H9 (cell line): ENCODE measurements around the gene CXCL13. TPM values are rescaled to one million over a fixed set of nuclear protein-coding genes. Genes with fewer than 3 reads are reported as not detected.

ENCODE experiments used
- DNase-seq: peaks from one replicate; pipeline ENCODE4 v3.0.0-alpha.2; 2017
- H2AFZ ChIP-seq: one replicate; pipeline ENCODE4 v1.6.1; 2013; ENCODE audit warnings: mild to moderate bottlenecking, low read length, control low read depth, moderate library complexity
- H2AK5ac ChIP-seq: 2 replicates; pipeline ENCODE4 v1.6.1; 2013; ENCODE audit warnings: low read length, control low read depth, mixed read lengths; ENCODE audit not compliant: insufficient read length
- H2BK120ac ChIP-seq: one replicate; pipeline ENCODE4 v1.6.1; 2013; ENCODE audit warnings: low read depth, mild to moderate bottlenecking, low read length, control low read depth, inconsistent platforms; ENCODE audit not compliant: poor library complexity, severe bottlenecking
- H2BK12ac ChIP-seq: 2 replicates; pipeline ENCODE4 v1.6.1; 2013; ENCODE audit warnings: low read length, control low read depth, mixed read lengths, low read depth; ENCODE audit not compliant: insufficient read length
- H2BK15ac ChIP-seq: 2 replicates; pipeline ENCODE4 v1.6.1; 2013; ENCODE audit warnings: low read depth, low read length, control low read depth
- H2BK20ac ChIP-seq: one replicate; pipeline ENCODE4 v1.6.1; 2013; ENCODE audit warnings: low read depth, mild to moderate bottlenecking, low read length, control low read depth, inconsistent platforms; ENCODE audit not compliant: poor library complexity, severe bottlenecking
- H2BK5ac ChIP-seq: 2 replicates; pipeline ENCODE4 v1.6.1; 2013; ENCODE audit warnings: low read length, control low read depth, mixed read lengths; ENCODE audit not compliant: insufficient read length
- H3K14ac ChIP-seq: 2 replicates; pipeline ENCODE4 v1.6.1; 2013; ENCODE audit warnings: low read length, control low read depth; ENCODE audit not compliant: insufficient read depth
- H3K18ac ChIP-seq: 2 replicates; pipeline ENCODE4 v1.6.1; 2013; ENCODE audit warnings: low read depth, mild to moderate bottlenecking, mixed read lengths, low read length, control low read depth; ENCODE audit not compliant: insufficient read length
- H3K23ac ChIP-seq: 2 replicates; pipeline ENCODE4 v1.6.1; 2013; ENCODE audit warnings: low read length, control low read depth, mixed read lengths, low read depth; ENCODE audit not compliant: insufficient read length
- H3K23me2 ChIP-seq: 2 replicates; pipeline ENCODE4 v1.6.1; 2013; ENCODE audit warnings: low read depth, mild to moderate bottlenecking, mixed read lengths, low read length, control low read depth; ENCODE audit not compliant: insufficient read length, poor library complexity, severe bottlenecking
- H3K27ac ChIP-seq: 2 replicates; pipeline ENCODE4 v1.5.1; 2013; ENCODE audit warnings: low read length, control low read depth, mixed read lengths, low read depth; ENCODE audit not compliant: insufficient read length
- H3K27me3 ChIP-seq: 2 replicates; pipeline ENCODE4 v1.6.1; 2013; ENCODE audit warnings: low read length, control low read depth, inconsistent platforms; ENCODE audit not compliant: insufficient read depth
- H3K4ac ChIP-seq: 2 replicates; pipeline ENCODE4 v1.6.1; 2013; ENCODE audit warnings: low read depth, mild to moderate bottlenecking, control low read depth, inconsistent platforms, low read length, moderate library complexity
- H3K4me1 ChIP-seq: 2 replicates; pipeline ENCODE4 v1.6.1; 2013; ENCODE audit warnings: low read length, control low read depth, inconsistent platforms; ENCODE audit not compliant: insufficient read depth
- H3K4me2 ChIP-seq: 2 replicates; pipeline ENCODE4 v1.6.1; 2013; ENCODE audit warnings: low read length, control low read depth, mixed read lengths; ENCODE audit not compliant: insufficient read length, insufficient read depth
- H3K56ac ChIP-seq: 2 replicates; pipeline ENCODE4 v1.6.1; 2013; ENCODE audit warnings: low read depth, mild to moderate bottlenecking, mixed read lengths, low read length, control low read depth; ENCODE audit not compliant: insufficient read length
- H3K79me1 ChIP-seq: 2 replicates; pipeline ENCODE4 v1.6.1; 2013; ENCODE audit warnings: low read depth, mild to moderate bottlenecking, moderate library complexity, low read length, control low read depth, inconsistent platforms; ENCODE audit not compliant: insufficient read depth, poor library complexity, severe bottlenecking
- H3K79me2 ChIP-seq: 2 replicates; pipeline ENCODE4 v1.6.1; 2013; ENCODE audit warnings: low read length, control low read depth, inconsistent platforms; ENCODE audit not compliant: insufficient read depth
- H3K9ac ChIP-seq: 2 replicates; pipeline ENCODE4 v1.6.1; 2013; ENCODE audit warnings: low read length, control low read depth, mixed read lengths; ENCODE audit not compliant: insufficient read length; ENCODE audit errors: extremely low read depth
- H3K9me3 ChIP-seq: one replicate; pipeline ENCODE4 v1.6.1; 2013; ENCODE audit warnings: low read depth, low read length, inconsistent platforms; ENCODE audit not compliant: control insufficient read depth
- H3T11ph ChIP-seq: one replicate; pipeline ENCODE4 v1.6.1; 2013; ENCODE audit warnings: mild to moderate bottlenecking, low read length, control low read depth, inconsistent platforms
- H4K20me1 ChIP-seq: one replicate; pipeline ENCODE4 v1.6.1; 2013; ENCODE audit not compliant: control insufficient read depth, insufficient read length, insufficient read depth
- H4K5ac ChIP-seq: 2 replicates; pipeline ENCODE4 v1.6.1; 2013; ENCODE audit warnings: low read depth, mild to moderate bottlenecking, mixed read lengths, low read length, control low read depth; ENCODE audit not compliant: insufficient read length
- H4K8ac ChIP-seq: replicated peaks from 2 replicates; pipeline ENCODE4 v1.6.1; 2013; ENCODE audit warnings: low read length, control low read depth, mixed read lengths, low read depth; ENCODE audit not compliant: insufficient read length
- H4K91ac ChIP-seq: 2 replicates; pipeline ENCODE4 v1.6.1; 2013; ENCODE audit warnings: low read depth, mild to moderate bottlenecking, moderate library complexity, mixed read lengths, low read length, control low read depth; ENCODE audit not compliant: insufficient read length
- H3K27ac Mint-ChIP-seq, 3 experiments: 2 replicates in 2 of 3; 3 replicates in 1 of 3; pipeline ENCODE4 v1.8.0; 2020 to 2021; ENCODE audit warnings: mixed read lengths in 3 of 3, mild to moderate bottlenecking in 1 of 3, moderate library complexity in 1 of 3
- H3K27me3 Mint-ChIP-seq: 2 replicates; pipeline ENCODE4 v1.8.0; 2021; ENCODE audit warnings: low read depth, mild to moderate bottlenecking, moderate library complexity, mixed read lengths
- H3K36me3 Mint-ChIP-seq, 3 experiments: 2 replicates in 2 of 3; 3 replicates in 1 of 3; pipeline ENCODE4 v1.8.0; 2020 to 2021; ENCODE audit warnings: low read depth in 3 of 3, mixed read lengths in 3 of 3; ENCODE audit not compliant: insufficient read depth in 1 of 3
- H3K4me1 Mint-ChIP-seq, 2 experiments: 2 replicates each; pipeline ENCODE4 v1.8.0; 2020; ENCODE audit warnings: mixed read lengths in 2 of 2
- H3K4me3 Mint-ChIP-seq, 2 experiments: 2 replicates in 1 of 2; 3 replicates in 1 of 2; pipeline ENCODE4 v1.8.0; 2020 to 2021; ENCODE audit warnings: mild to moderate bottlenecking in 2 of 2, mixed read lengths in 2 of 2, moderate library complexity in 1 of 2
- H3K9me3 Mint-ChIP-seq, 2 experiments: 2 replicates in 1 of 2; 3 replicates in 1 of 2; pipeline ENCODE4 v1.8.0; 2020; ENCODE audit warnings: mild to moderate bottlenecking in 2 of 2, mixed read lengths in 2 of 2, moderate library complexity in 1 of 2
- WGBS: extraction: QIAGEN DNeasy Blood & Tissue Kit; methylation state at CpG from one replicate; pipeline ENCODE4 v1.1.7; 2013; ENCODE audit warnings: missing lambda C conversion rate, low lambda C conversion rate, mixed read lengths; ENCODE audit not compliant: insufficient read length; ENCODE audit errors: extremely low coverage; 5-methylcytosine and 5-hydroxymethylcytosine counted together
- total RNA-seq: library from RNA; stranded (reverse); gene quantifications from 2 replicates; pipeline ENCODE4 v1.2.1, GENCODE V29; 2021
- TF ChIP-seq, protein P1 (sequence below): fragments of 200-600 bp; sonication (generic); conservative IDR thresholded peaks from 3 replicates; pipeline ENCODE4 v1.8.0; 2021; ENCODE audit warnings: antibody characterized with exemption, mild to moderate bottlenecking

Gene CXCL13
- total RNA-seq, 1 experiment from 2014 or later = not detected

DNA sequence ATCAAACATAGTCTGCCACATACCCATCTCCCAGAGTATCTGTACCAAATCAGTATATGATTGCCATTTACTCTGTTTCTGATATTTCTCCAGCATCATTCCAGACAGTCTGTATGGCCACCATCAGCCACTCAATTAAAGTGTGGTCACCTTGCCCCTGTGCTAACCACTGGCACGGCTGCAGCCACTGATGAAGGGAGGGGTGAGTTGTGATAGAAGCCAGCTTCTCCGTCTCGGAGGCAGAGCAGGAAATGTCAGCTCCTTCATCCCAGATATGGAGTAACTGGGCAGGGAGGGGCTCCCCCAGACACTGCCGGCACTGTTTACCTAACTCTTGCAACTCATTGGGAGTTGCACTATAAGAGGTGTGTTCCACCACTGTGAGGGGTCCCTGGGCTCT is 30.3 kb downstream of the CXCL13 start:
- Histone ChIP-seq H3K9me3 (no peaks in the 10 kb centered on the region), H2BK12ac (no peak overlapping the region), H4K91ac (no peak overlapping the region), H3K27ac (no peak overlapping the region), H3K27me3 (no peaks in the 10 kb centered on the region), H3K23ac (no peak overlapping the region), H3K18ac (no peak overlapping the region), H3K4ac (no peak overlapping the region), H2BK20ac (no peak overlapping the region), H2BK15ac (no peak overlapping the region), H3K4me2 (no peak overlapping the region), H2AFZ (no peak overlapping the region), H3K4me1 (no peaks in the 10 kb centered on the region), H2BK120ac (no peak overlapping the region), H2BK5ac (no peak overlapping the region), H3K9ac (no peak overlapping the region), H3K79me1 (no peaks in the 10 kb centered on the region), H4K20me1 (no peaks in the 10 kb centered on the region), H3K14ac (no peak overlapping the region), H3K79me2 (no peaks in the 10 kb centered on the region), H4K8ac (no peak overlapping the region), H2AK5ac (no peak overlapping the region), H3T11ph (no peak overlapping the region), H3K56ac (no peak overlapping the region), H4K5ac (no peak overlapping the region), H3K23me2 (no peaks in the 10 kb centered on the region)
- WGBS = no CpG with 5 or more reads among the region's 4 CpGs
- Mint-ChIP-seq H3K27ac (no peak overlapping the region), H3K4me3 (no peak overlapping the region), H3K36me3 (peaks cover 0 to 8% (median 2%) of the 10 kb centered on the region in 3 experiments; a peak in 3 of 7 replicates), H3K27me3 (no peaks in the 10 kb centered on the region), H3K9me3 (peaks cover 3 to 5% of the 10 kb centered on the region in 2 experiments; a peak in 4 of 5 replicates), H3K4me1 (no peaks in the 10 kb centered on the region)
- no peak for DNase-seq
- TF ChIP-seq, protein P1, sequence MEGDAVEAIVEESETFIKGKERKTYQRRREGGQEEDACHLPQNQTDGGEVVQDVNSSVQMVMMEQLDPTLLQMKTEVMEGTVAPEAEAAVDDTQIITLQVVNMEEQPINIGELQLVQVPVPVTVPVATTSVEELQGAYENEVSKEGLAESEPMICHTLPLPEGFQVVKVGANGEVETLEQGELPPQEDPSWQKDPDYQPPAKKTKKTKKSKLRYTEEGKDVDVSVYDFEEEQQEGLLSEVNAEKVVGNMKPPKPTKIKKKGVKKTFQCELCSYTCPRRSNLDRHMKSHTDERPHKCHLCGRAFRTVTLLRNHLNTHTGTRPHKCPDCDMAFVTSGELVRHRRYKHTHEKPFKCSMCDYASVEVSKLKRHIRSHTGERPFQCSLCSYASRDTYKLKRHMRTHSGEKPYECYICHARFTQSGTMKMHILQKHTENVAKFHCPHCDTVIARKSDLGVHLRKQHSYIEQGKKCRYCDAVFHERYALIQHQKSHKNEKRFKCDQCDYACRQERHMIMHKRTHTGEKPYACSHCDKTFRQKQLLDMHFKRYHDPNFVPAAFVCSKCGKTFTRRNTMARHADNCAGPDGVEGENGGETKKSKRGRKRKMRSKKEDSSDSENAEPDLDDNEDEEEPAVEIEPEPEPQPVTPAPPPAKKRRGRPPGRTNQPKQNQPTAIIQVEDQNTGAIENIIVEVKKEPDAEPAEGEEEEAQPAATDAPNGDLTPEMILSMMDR = no peak
